ENCODE results near the gene PCARE. TPM values are rescaled to one million over a fixed set of nuclear protein-coding genes. Genes with fewer than 3 reads are reported as not detected.
A peak's percentile ranks its signal among the peaks of the same experiment; 100 is the strongest.

The PCARE gene
- total and polyA plus RNA-seq, 2 experiments from 2014 or later = 2.2 TPM; not detected in 1

GRCh38 chr2:29055601-29056000 lies 18.7 kb downstream of the PCARE start:
- H3K27me3 ChIP-seq = no peaks in the 10 kb centered on the region
- no peaks in the 10 kb centered on the region for H3K9me2 ChIP-seq (replicated peaks; ENCODE audit: insufficient read depth)
- 38% methylated on average over 1 of the region's 1 CpG for WGBS (ENCODE audit: low lambda C conversion rate, missing lambda C conversion rate)
- no peak for DNase-seq (ENCODE audit: low spot score)
- TF ChIP-seq EZH2phosphoT487 (IDR thresholded peaks at IDR 0.05; ENCODE audit: low read depth, severe bottlenecking, unreplicated experiment) = no peak
- no peak for TF ChIP-seq EZH2 (IDR thresholded peaks at IDR 0.05; ENCODE audit: borderline replicate concordance)
- no peak for TF ChIP-seq CTCF (IDR thresholded peaks at IDR 0.05; ENCODE audit: poor library complexity)
- no peaks in the 10 kb centered on the region for H3K79me2 ChIP-seq
- H2AFZ ChIP-seq = no peak overlapping the region
- H3K4me1 ChIP-seq (ENCODE audit: insufficient read depth) = peaks cover 11% of the 10 kb centered on the region
- H3K9me3 ChIP-seq (ENCODE audit: low read depth) = no peaks in the 10 kb centered on the region
- H3K27ac ChIP-seq = no peak overlapping the region
- no peak overlapping the region for H3K4me2 ChIP-seq
- no peaks in the 10 kb centered on the region for H4K20me1 ChIP-seq (ENCODE audit: insufficient read depth, poor library complexity, severe bottlenecking)
- no peaks in the 10 kb centered on the region for H3K36me3 ChIP-seq (replicated peaks; ENCODE audit: insufficient read depth, low read depth)
- H3K4me3 ChIP-seq = no peak overlapping the region

GRCh38 chr2:29054430-29054829 lies 19.9 kb downstream of the PCARE start:
- Histone ChIP-seq H3K27ac (no peak overlapping the region), H3K79me2 (no peaks in the 10 kb centered on the region), H3K9me3 (ENCODE audit: low read depth) (no peaks in the 10 kb centered on the region), H2AFZ (no peak overlapping the region), H3K36me3 (replicated peaks; ENCODE audit: insufficient read depth, low read depth) (no peaks in the 10 kb centered on the region), H3K9me2 (replicated peaks; ENCODE audit: insufficient read depth) (no peaks in the 10 kb centered on the region), H3K4me2 (no peak overlapping the region), H4K20me1 (ENCODE audit: insufficient read depth, poor library complexity, severe bottlenecking) (no peaks in the 10 kb centered on the region), H3K27me3 (no peaks in the 10 kb centered on the region), H3K4me3 (no peak overlapping the region), H3K4me1 (ENCODE audit: insufficient read depth) (peaks cover 11% of the 10 kb centered on the region)
- no peak for DNase-seq (ENCODE audit: low spot score)
- 78% methylated on average over 4 of the region's 7 CpGs for WGBS (ENCODE audit: low lambda C conversion rate, missing lambda C conversion rate)
- TF ChIP-seq CTCF (IDR thresholded peaks at IDR 0.05; ENCODE audit: poor library complexity) = no peak
- TF ChIP-seq EZH2 (IDR thresholded peaks at IDR 0.05; ENCODE audit: borderline replicate concordance) = no peak
- no peak for TF ChIP-seq EZH2phosphoT487 (IDR thresholded peaks at IDR 0.05; ENCODE audit: low read depth, severe bottlenecking, unreplicated experiment)

GRCh38 chr2:29053670-29054400 lies 20.5 kb downstream of the PCARE start:
- Histone ChIP-seq H3K9me2 (replicated peaks; ENCODE audit: insufficient read depth) (no peaks in the 10 kb centered on the region), H2AFZ (no peak overlapping the region), H4K20me1 (ENCODE audit: insufficient read depth, poor library complexity, severe bottlenecking) (no peaks in the 10 kb centered on the region), H3K4me3 (no peak overlapping the region), H3K27me3 (no peaks in the 10 kb centered on the region), H3K27ac (peak overlapping the region; percentile 4), H3K4me1 (ENCODE audit: insufficient read depth) (peaks cover 11% of the 10 kb centered on the region), H3K79me2 (no peaks in the 10 kb centered on the region), H3K36me3 (replicated peaks; ENCODE audit: insufficient read depth, low read depth) (no peaks in the 10 kb centered on the region), H3K9me3 (ENCODE audit: low read depth) (no peaks in the 10 kb centered on the region), H3K4me2 (no peak overlapping the region)
- no peak for DNase-seq (ENCODE audit: low spot score)
- WGBS (ENCODE audit: low lambda C conversion rate, missing lambda C conversion rate) = 67% methylated on average over 5 of the region's 5 CpGs
- TF ChIP-seq EZH2phosphoT487 (IDR thresholded peaks at IDR 0.05; ENCODE audit: low read depth, severe bottlenecking, unreplicated experiment) (no peak), CTCF (IDR thresholded peaks at IDR 0.05; ENCODE audit: poor library complexity) (peak; percentile 15)
